ENCODE measurements around the gene KIF4A. TPM values are rescaled to one million over a fixed set of nuclear protein-coding genes. Genes with fewer than 3 reads are reported as not detected.

Gene KIF4A
- total RNA-seq, 1 experiment from 2014 or later: 40.3 TPM

GRCh38 chrX:70343435-70343834 is 53.5 kb downstream of the KIF4A start:
- RAD21 ChIA-PET (ENCODE audit: low non-redundant PET in 1 of 2, low total read pairs in 2 of 2, uncharacterized antibody in 2 of 2, unreplicated experiment in 2 of 2): no interaction called here
- Histone ChIP-seq H4K20me1 (ENCODE audit: insufficient read depth) (no peaks in the 10 kb centered on the region), H3K36me3 (ENCODE audit: control insufficient read depth in 1 of 2, insufficient read depth in 2 of 2, low read length in 2 of 2) (peaks cover 8 to 36% of the 10 kb centered on the region in 2 experiments; a peak in 3 of 4 replicates), H3K27me3 (ENCODE audit: insufficient read depth, low read length) (no peaks in the 10 kb centered on the region), H3K9me2 (ENCODE audit: insufficient read depth) (no peaks in the 10 kb centered on the region), H3K4me1 (ENCODE audit: control insufficient read depth in 1 of 2, insufficient read depth in 2 of 2, low read length in 2 of 2) (no peaks in the 10 kb centered on the region), H3K4me3 (replicated peaks in 1 of 2; ENCODE audit: low read depth in 1 of 2, low read length in 2 of 2) (no peak overlapping the region), H3K9me3 (ENCODE audit: control insufficient read depth in 1 of 2, insufficient read depth in 1 of 2, low read depth in 1 of 2, low read length in 2 of 2) (no peaks in the 10 kb centered on the region), H3K9ac (ENCODE audit: low read length) (no peak overlapping the region), H2AFZ (ENCODE audit: low read depth, low read length, poor library complexity, severe bottlenecking) (no peak overlapping the region), H3K4me2 (ENCODE audit: low read length) (no peak overlapping the region), H3K27ac (ENCODE audit: low read depth, low read length) (no peak overlapping the region), H3K79me2 (ENCODE audit: insufficient read depth, low read length) (no peaks in the 10 kb centered on the region)
- ATAC-seq: no peak
- TF ChIP-seq EGR1 (IDR thresholded peaks at IDR 0.05; ENCODE audit: low read depth) (no peak), TCF7L2 (IDR thresholded peaks at IDR 0.05; ENCODE audit: borderline replicate concordance, extremely low read depth, insufficient read depth, insufficient read length) (no peak), MAX (IDR thresholded peaks at IDR 0.05) (no peak)
- DNase-seq (ENCODE audit: low read depth, low spot score): no peak
- POLR2A ChIA-PET: no interaction called here
- BruUV-seq (replicated peaks): no TSS peak
- CTCF ChIA-PET: no interaction called here
- intact Hi-C loops (cut with micrococcal nuclease): no loop called here

GRCh38 chrX:70346418-70347070 is 56.6 kb downstream of the KIF4A start:
- ATAC-seq: no peak
- BruUV-seq (replicated peaks): no TSS peak

More at GRCh38 chrX:70346418-70347070, 56.6 kb downstream of the KIF4A start:
- H3K9me3 ChIP-seq (ENCODE audit: control insufficient read depth in 1 of 2, insufficient read depth in 1 of 2, low read depth in 1 of 2, low read length in 2 of 2): no peaks in the 10 kb centered on the region
- H3K4me1 ChIP-seq (ENCODE audit: control insufficient read depth in 1 of 2, insufficient read depth in 2 of 2, low read length in 2 of 2): no peaks in the 10 kb centered on the region
- H3K4me2 ChIP-seq (ENCODE audit: low read length): no peak overlapping the region
- H3K36me3 ChIP-seq (ENCODE audit: control insufficient read depth in 1 of 2, insufficient read depth in 2 of 2, low read length in 2 of 2): peaks cover 8 to 36% of the 10 kb centered on the region in 2 experiments; a peak in 3 of 4 replicates
- no peaks in the 10 kb centered on the region for H3K9me2 ChIP-seq (ENCODE audit: insufficient read depth)
- no peak overlapping the region for H2AFZ ChIP-seq (ENCODE audit: low read depth, low read length, poor library complexity, severe bottlenecking)
- no peaks in the 10 kb centered on the region for H3K79me2 ChIP-seq (ENCODE audit: insufficient read depth, low read length)
- ChIA-PET POLR2A (no interaction called here), CTCF (no interaction called here), RAD21 (ENCODE audit: low non-redundant PET in 1 of 2, low total read pairs in 2 of 2, uncharacterized antibody in 2 of 2, unreplicated experiment in 2 of 2) (no interaction called here)
- H3K27ac ChIP-seq (ENCODE audit: low read depth, low read length): no peak overlapping the region
- H3K9ac ChIP-seq (ENCODE audit: low read length): no peak overlapping the region
- no peak for DNase-seq (ENCODE audit: low read depth, low spot score)
- intact Hi-C loops (cut with micrococcal nuclease): no loop called here
- H3K4me3 ChIP-seq (replicated peaks in 1 of 2; ENCODE audit: low read depth in 1 of 2, low read length in 2 of 2): no peak overlapping the region
- TF ChIP-seq ZNF274 (IDR thresholded peaks at IDR 0.05; ENCODE audit: low read depth, low read length) (no peak), YY1 (IDR thresholded peaks at IDR 0.05; ENCODE audit: extremely low read depth, insufficient replicate concordance, low read depth, low read length) (no peak), EGR1 (IDR thresholded peaks at IDR 0.05; ENCODE audit: low read depth) (no peak), ATF3 (IDR thresholded peaks at IDR 0.05) (no peak), SIN3A (IDR thresholded peaks at IDR 0.05; ENCODE audit: low read depth) (no peak), REST (IDR thresholded peaks at IDR 0.05; ENCODE audit: low read depth) (no peak), CTCF (IDR thresholded peaks at IDR 0.05 in 2 of 3, conservative IDR thresholded peaks at IDR 0.05 in 1 of 3; ENCODE audit: borderline replicate concordance in 1 of 3, insufficient read depth in 1 of 3, low read depth in 2 of 3, low read length in 2 of 3) (no peak), SP1 (IDR thresholded peaks at IDR 0.05; ENCODE audit: low read depth) (no peak), JUND (IDR thresholded peaks at IDR 0.05) (no peak), EZH2phosphoT487 (IDR thresholded peaks at IDR 0.05; ENCODE audit: borderline replicate concordance) (no peak), MAX (IDR thresholded peaks at IDR 0.05) (no peak), TCF7L2 (IDR thresholded peaks at IDR 0.05; ENCODE audit: borderline replicate concordance, extremely low read depth, insufficient read depth, insufficient read length) (no peak), ZFX (IDR thresholded peaks at IDR 0.05) (no peak)
- no peaks in the 10 kb centered on the region for H4K20me1 ChIP-seq (ENCODE audit: insufficient read depth)
- H3K27me3 ChIP-seq (ENCODE audit: insufficient read depth, low read length): no peaks in the 10 kb centered on the region

All from HCT116 (cell line).